Medulla oblongata (tissue), 1 donor: ENCODE results near the gene NEMP2.

Source experiments
- DNase-seq: peaks from one replicate; pipeline ENCODE4 v3.0.0-alpha.2; 2015; ENCODE audit errors: extremely low spot score

Gene NEMP2

GRCh38 chr2:190554357-190555006 lies 20.0 kb upstream of the NEMP2 start:
- no peak for DNase-seq

- DNase-seq: no peak
Observed at GRCh38 chr2:190553254-190553653, 18.7 kb upstream of the NEMP2 start.

GRCh38 chr2:190551928-190552327 lies 17.4 kb upstream of the NEMP2 start:
- no peak for DNase-seq

GRCh38 chr2:190550137-190550536 lies 15.6 kb upstream of the NEMP2 start:
- no peak for DNase-seq

- no peak for DNase-seq
Observed at GRCh38 chr2:190547886-190548285, 13.4 kb upstream of the NEMP2 start.

- no peak for DNase-seq
Observed at GRCh38 chr2:190546734-190547133, 12.2 kb upstream of the NEMP2 start.

GRCh38 chr2:190545555-190546385 lies 11.2 kb upstream of the NEMP2 start:
- no peak for DNase-seq

GRCh38 chr2:190545093-190545492 lies 10.6 kb upstream of the NEMP2 start:
- no peak for DNase-seq

GRCh38 chr2:190540048-190540447 lies 5.5 kb upstream of the NEMP2 start:
- no peak for DNase-seq

- DNase-seq: no peak
Observed at GRCh38 chr2:190538201-190538600, 3.7 kb upstream of the NEMP2 start.

GRCh38 chr2:190537765-190538164 lies 3.2 kb upstream of the NEMP2 start:
- DNase-seq: no peak

GRCh38 chr2:190535586-190535985 lies 1.1 kb upstream of the NEMP2 start:
- DNase-seq: no peak

GRCh38 chr2:190535121-190535439 lies 558 bp upstream of the NEMP2 start:
- DNase-seq: no peak

GRCh38 chr2:190533968-190534309 lies 583 bp downstream of the NEMP2 start:
- DNase-seq: peak; percentile 38

GRCh38 chr2:190533175-190533967 lies 1.2 kb downstream of the NEMP2 start:
- no peak for DNase-seq

GRCh38 chr2:190532581-190532980 lies 1.9 kb downstream of the NEMP2 start:
- no peak for DNase-seq

GRCh38 chr2:190530248-190530900 lies 4.1 kb downstream of the NEMP2 start:
- peak; percentile 33 for DNase-seq

- DNase-seq: no peak
Observed at GRCh38 chr2:190529486-190530247, 4.9 kb downstream of the NEMP2 start.

- DNase-seq: no peak
Observed at GRCh38 chr2:190528521-190529001, 6.0 kb downstream of the NEMP2 start.

GRCh38 chr2:190527918-190528317 lies 6.6 kb downstream of the NEMP2 start:
- DNase-seq: no peak

- DNase-seq: no peak
Observed at GRCh38 chr2:190527214-190527613, 7.3 kb downstream of the NEMP2 start.
